Smooth muscle cell (in vitro differentiated cells): ENCODE data around the gene KCNJ5. TPM values are rescaled to one million over a fixed set of nuclear protein-coding genes. Genes with fewer than 3 reads are reported as not detected.

Experiments used
- DNase-seq: peaks from one replicate; lab custom pipeline; 2025; ENCODE audit not compliant: unreplicated experiment; lab: John Stamatoyannopoulos, UW
- H2AFZ ChIP-seq: fragments of 200-600 bp; sonication (generic); 2 replicates; pipeline ENCODE4 v1.6.0; 2016; ENCODE audit warnings: antibody characterized with exemption, low read depth, mild to moderate bottlenecking
- H3F3A ChIP-seq: fragments of 200-600 bp; sonication (generic); 2 replicates; pipeline ENCODE4 v1.6.0; 2017; ENCODE audit warnings: antibody characterized with exemption, low read depth
- H3K27ac ChIP-seq: fragments of 200-600 bp; sonication (generic); 2 replicates; pipeline ENCODE4 v1.5.1; 2016; ENCODE audit warnings: low read depth, mild to moderate bottlenecking
- H3K27me3 ChIP-seq: fragments of 200-600 bp; sonication (generic); 2 replicates; pipeline ENCODE4 v1.6.1; 2016; ENCODE audit warnings: low read depth, mild to moderate bottlenecking
- H3K36me3 ChIP-seq: fragments of 200-600 bp; sonication (generic); 2 replicates; pipeline ENCODE4 v1.5.1; 2016; ENCODE audit warnings: low read depth
- H3K4me1 ChIP-seq: fragments of 200-600 bp; sonication (generic); 2 replicates; pipeline ENCODE4 v1.5.1; 2016; ENCODE audit warnings: low read depth
- H3K4me2 ChIP-seq: fragments of 200-600 bp; sonication (generic); 2 replicates; pipeline ENCODE4 v1.6.0; 2016; ENCODE audit warnings: mild to moderate bottlenecking
- H3K4me3 ChIP-seq: fragments of 200-600 bp; sonication (generic); 2 replicates; pipeline ENCODE4 v1.5.1; 2016; ENCODE audit warnings: mild to moderate bottlenecking
- H3K79me2 ChIP-seq: fragments of 200-600 bp; sonication (generic); 2 replicates; pipeline ENCODE4 v1.6.0; 2016; ENCODE audit warnings: low read depth, mild to moderate bottlenecking
- H3K9ac ChIP-seq: fragments of 200-600 bp; sonication (generic); 2 replicates; pipeline ENCODE4 v1.6.0; 2016; ENCODE audit warnings: low read depth
- H3K9me3 ChIP-seq: fragments of 200-600 bp; sonication (generic); replicated peaks from 2 replicates; pipeline ENCODE4 v1.5.1; 2016; ENCODE audit warnings: low read depth
- H4K20me1 ChIP-seq: fragments of 200-600 bp; sonication (generic); 2 replicates; pipeline ENCODE4 v1.6.0; 2016; ENCODE audit warnings: low read depth
- WGBS: methylation state at CpG from one replicate; pipeline ENCODE4 v1.1.7; 2016; ENCODE audit warnings: low lambda C conversion rate; 5-methylcytosine and 5-hydroxymethylcytosine counted together
- polyA plus RNA-seq: library from polyadenylated mRNA; unstranded; fragments of >200 nt; fragmentation: Nextera tagmentation; extraction: Ambion mirVana; gene quantifications from 2 replicates; pipeline ENCODE4 v1.2.1, GENCODE V29; 2016
- total RNA-seq: library from RNA; depleted of rRNA; stranded (reverse); fragments of >200 nt; gene quantifications from 2 replicates; pipeline ENCODE4 v1.2.3, GENCODE V29; 2014
- TF ChIP-seq, protein P1 (sequence below): fragments of 200-600 bp; sonication (generic); IDR thresholded peaks from 2 replicates; pipeline ENCODE4 v1.5.1; 2017; ENCODE audit warnings: borderline replicate concordance, mild to moderate bottlenecking, antibody characterized with exemption; ENCODE audit not compliant: insufficient read depth, poor library complexity, severe bottlenecking

KCNJ5 gene
- total and polyA plus RNA-seq, 2 experiments from 2014 or later = 0.11 TPM; not detected in 1

- DNase-seq = no peak
- Histone ChIP-seq H3K4me2 (no peak overlapping the region), H3K9me3 (no peaks in the 10 kb centered on the region), H3F3A (no peaks in the 10 kb centered on the region), H3K4me1 (no peaks in the 10 kb centered on the region), H3K27ac (no peak overlapping the region), H3K36me3 (no peaks in the 10 kb centered on the region), H4K20me1 (no peaks in the 10 kb centered on the region), H3K27me3 (no peaks in the 10 kb centered on the region), H3K4me3 (no peak overlapping the region), H3K9ac (no peak overlapping the region), H3K79me2 (no peaks in the 10 kb centered on the region), H2AFZ (no peak overlapping the region)
- 75% methylated on average over 3 of the region's 3 CpGs for WGBS
- TF ChIP-seq, protein P1, sequence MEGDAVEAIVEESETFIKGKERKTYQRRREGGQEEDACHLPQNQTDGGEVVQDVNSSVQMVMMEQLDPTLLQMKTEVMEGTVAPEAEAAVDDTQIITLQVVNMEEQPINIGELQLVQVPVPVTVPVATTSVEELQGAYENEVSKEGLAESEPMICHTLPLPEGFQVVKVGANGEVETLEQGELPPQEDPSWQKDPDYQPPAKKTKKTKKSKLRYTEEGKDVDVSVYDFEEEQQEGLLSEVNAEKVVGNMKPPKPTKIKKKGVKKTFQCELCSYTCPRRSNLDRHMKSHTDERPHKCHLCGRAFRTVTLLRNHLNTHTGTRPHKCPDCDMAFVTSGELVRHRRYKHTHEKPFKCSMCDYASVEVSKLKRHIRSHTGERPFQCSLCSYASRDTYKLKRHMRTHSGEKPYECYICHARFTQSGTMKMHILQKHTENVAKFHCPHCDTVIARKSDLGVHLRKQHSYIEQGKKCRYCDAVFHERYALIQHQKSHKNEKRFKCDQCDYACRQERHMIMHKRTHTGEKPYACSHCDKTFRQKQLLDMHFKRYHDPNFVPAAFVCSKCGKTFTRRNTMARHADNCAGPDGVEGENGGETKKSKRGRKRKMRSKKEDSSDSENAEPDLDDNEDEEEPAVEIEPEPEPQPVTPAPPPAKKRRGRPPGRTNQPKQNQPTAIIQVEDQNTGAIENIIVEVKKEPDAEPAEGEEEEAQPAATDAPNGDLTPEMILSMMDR = no peak
Measured at GRCh38 chr11:128963744-128964325, 72.7 kb downstream of the KCNJ5 start.

DNA sequence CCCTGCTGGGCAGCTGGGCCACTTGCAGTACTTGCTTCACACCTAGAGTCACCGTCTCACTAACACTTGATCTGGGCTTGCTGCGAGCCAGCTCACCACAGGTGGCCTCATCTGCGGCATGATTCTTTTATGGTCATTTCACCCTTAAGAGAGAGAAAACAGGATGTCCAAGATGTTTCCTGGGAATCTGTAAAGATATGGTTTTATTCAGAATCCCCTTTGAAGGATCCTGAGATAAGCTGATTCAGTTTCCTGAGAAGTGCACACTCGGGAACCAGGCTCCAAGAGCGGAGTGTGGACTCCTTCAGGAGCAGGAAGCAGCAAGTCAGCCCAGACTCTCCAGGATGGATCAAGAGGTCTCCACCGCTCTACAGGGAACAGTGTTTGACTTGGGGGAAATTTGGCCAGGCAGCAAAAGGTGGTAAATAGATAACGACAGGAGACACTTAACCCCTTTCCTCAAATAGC lies 73.3 kb downstream of the KCNJ5 start:
- WGBS = 80% methylated on average over 7 of the region's 7 CpGs
- Histone ChIP-seq H3K9me3 (no peaks in the 10 kb centered on the region), H3F3A (no peaks in the 10 kb centered on the region), H3K4me1 (no peaks in the 10 kb centered on the region), H3K27me3 (no peaks in the 10 kb centered on the region), H3K9ac (no peak overlapping the region), H3K27ac (no peak overlapping the region), H2AFZ (no peak overlapping the region), H3K4me2 (no peak overlapping the region), H4K20me1 (no peaks in the 10 kb centered on the region), H3K36me3 (no peaks in the 10 kb centered on the region), H3K79me2 (no peaks in the 10 kb centered on the region), H3K4me3 (no peak overlapping the region)
- DNase-seq = no peak
- TF ChIP-seq, protein P1 = no peak

DNA sequence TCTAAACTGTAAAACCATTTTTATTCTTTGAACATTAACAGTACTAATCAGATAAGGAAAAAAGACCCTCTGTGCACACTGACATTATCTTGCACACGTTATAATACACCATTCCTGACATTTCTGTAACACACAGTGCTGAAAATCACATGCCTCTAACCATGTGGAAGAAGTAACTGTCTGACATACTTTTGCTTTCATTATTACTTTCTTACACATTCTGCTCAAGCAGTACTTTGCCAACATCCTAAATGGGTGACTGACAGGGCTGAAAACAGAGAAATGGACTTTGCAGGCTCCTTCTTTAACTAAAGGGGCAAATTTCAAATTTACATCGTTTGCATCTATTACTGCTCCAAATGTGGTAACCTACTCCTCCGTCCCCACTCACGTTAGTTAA lies 74.3 kb downstream of the KCNJ5 start:
- no peaks in the 10 kb centered on the region for H3K79me2 ChIP-seq
- no peaks in the 10 kb centered on the region for H3F3A ChIP-seq
- no peak overlapping the region for H3K4me2 ChIP-seq
- H3K4me1 ChIP-seq = no peaks in the 10 kb centered on the region
- H3K9ac ChIP-seq = no peak overlapping the region
- TF ChIP-seq, protein P1 = no peak
- DNase-seq = no peak
- H3K36me3 ChIP-seq = no peaks in the 10 kb centered on the region
- 66% methylated on average over 4 of the region's 4 CpGs for WGBS
- no peaks in the 10 kb centered on the region for H3K27me3 ChIP-seq
- H3K4me3 ChIP-seq = no peak overlapping the region
- no peak overlapping the region for H2AFZ ChIP-seq
- H3K9me3 ChIP-seq = no peaks in the 10 kb centered on the region
- H4K20me1 ChIP-seq = no peaks in the 10 kb centered on the region
- H3K27ac ChIP-seq = no peak overlapping the region

DNA sequence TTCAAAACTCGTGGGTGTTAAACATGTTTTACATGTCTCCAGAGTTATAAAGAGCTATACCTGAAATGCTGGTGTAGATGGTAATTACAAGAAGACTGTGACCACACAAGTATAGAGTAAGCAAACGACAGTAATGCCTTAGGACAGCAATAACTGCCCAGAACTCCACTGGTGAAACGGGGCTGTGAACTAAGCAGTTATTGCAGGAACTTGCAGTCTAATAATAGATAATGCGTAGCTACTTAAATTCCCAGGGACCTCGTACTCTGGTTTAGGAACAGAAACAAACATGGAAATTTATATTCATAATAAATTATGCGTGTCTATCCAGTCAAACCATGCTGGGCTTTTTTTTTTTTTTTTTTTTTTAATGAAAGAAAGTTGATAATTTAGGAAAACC lies 76.4 kb downstream of the KCNJ5 start:
- Histone ChIP-seq H3K4me3 (no peak overlapping the region), H3K4me2 (no peak overlapping the region), H3K9me3 (no peaks in the 10 kb centered on the region), H3K9ac (no peak overlapping the region), H4K20me1 (no peaks in the 10 kb centered on the region), H3K4me1 (no peaks in the 10 kb centered on the region), H3K27ac (no peak overlapping the region), H2AFZ (no peak overlapping the region), H3K79me2 (no peaks in the 10 kb centered on the region), H3F3A (no peaks in the 10 kb centered on the region), H3K36me3 (peaks cover 6% of the 10 kb centered on the region), H3K27me3 (no peaks in the 10 kb centered on the region)
- WGBS = 85% methylated on average over 6 of the region's 6 CpGs
- no peak for DNase-seq
- TF ChIP-seq, protein P1 = no peak
